Measurements from ENCODE around the gene MARCKSL1.

- TF ChIP-seq POLR2A (IDR thresholded peaks at IDR 0.05; ENCODE audit: low read length) = no peak
- TF ChIP-seq GATA1 (IDR thresholded peaks at IDR 0.05; ENCODE audit: low read depth, low read length) = no peak
Observed at GRCh38 chr1:32380057-32380456, 44.0 kb upstream of the MARCKSL1 start.

Data from erythroblast (primary cell).